Measurements from ENCODE around the gene NAAA. TPM values are rescaled to one million over a fixed set of nuclear protein-coding genes. Genes with fewer than 3 reads are reported as not detected.

The NAAA gene
- total and polyA plus RNA-seq, 2 of the 13 experiments (the other 11 are each of a cell fraction or from before 2014, with no cell fraction given): 22.4 to 24.6 TPM

DNA sequence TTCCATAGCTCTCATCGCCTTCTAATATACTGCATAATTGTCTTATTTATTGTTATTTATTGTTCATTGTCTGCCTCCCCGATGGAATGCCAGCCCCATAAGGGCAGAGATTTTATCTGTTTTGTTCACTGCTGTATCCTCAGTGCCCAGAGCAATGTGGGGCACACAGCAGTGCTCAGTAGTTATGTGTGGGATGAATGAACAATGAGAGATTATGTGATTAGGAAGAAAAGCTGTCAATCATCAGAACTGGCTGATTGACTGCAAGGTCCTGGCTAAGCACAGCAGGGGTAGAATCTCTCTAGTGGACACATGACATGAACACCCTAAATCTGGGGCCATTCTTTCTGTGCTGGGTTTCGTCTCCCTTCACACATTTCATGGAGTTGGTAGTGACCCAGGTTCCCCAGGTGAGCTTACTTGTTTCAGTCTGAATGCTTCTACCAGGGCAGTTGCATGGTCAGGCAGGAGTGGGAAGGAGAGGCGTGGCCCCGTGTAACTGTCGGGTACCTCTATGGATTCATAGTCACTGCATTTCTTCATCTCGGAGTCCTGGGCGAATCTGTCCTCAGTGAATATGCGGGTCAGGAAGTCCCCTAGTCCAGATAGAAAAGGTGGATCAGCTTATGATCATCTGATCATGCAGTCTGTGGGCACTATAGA lies 51.1 kb downstream of the NAAA start (continued):
- TF ChIP-seq KLF16 (CRISPR knock-in tag; IDR thresholded peaks at IDR 0.05) (no peak), ZNF776 (CRISPR knock-in tag; IDR thresholded peaks at IDR 0.05) (no peak), DNMT1 (CRISPR knock-in tag; IDR thresholded peaks at IDR 0.05) (no peak), ASH2L (IDR thresholded peaks at IDR 0.05; ENCODE audit: insufficient read length, low read depth, low read length) (no peak), ZNF282 (IDR thresholded peaks at IDR 0.05; ENCODE audit: partially characterized antibody) (no peak)

DNA sequence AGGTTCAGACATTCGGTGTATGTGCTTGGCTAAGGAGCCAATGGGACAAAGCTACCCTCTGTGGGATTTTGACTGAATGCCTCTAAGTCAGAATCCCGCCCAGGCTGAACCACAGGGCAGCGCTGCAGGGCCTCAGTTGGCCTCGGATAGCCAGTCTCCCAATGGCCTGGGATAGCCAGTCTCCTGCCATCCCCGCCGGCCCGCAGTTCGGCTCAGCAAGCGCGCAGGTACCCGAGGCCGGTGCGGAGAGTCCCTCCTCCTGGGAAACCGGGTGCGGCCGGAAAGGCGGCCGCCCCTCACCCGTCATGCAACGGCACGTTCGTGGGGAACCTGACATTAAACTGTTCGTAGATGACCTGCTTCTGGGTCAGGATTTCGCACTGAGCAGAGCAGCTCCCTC lies 54.7 kb downstream of the NAAA start:
- FAIRE-seq (no peak), DNase-seq (ENCODE audit: low spot score) (no peak), ATAC-seq (no peak)
- POLR2A ChIA-PET: no interaction called here
- no peaks in the 10 kb centered on the region for H3K9me3 ChIP-seq (ENCODE audit: low read length)
- WGBS (ENCODE audit: low lambda C conversion rate): 66% methylated on average over 12 of the region's 24 CpGs
- H4K20me1 ChIP-seq (ENCODE audit: insufficient read depth, low read length): no peaks in the 10 kb centered on the region
- H3K36me3 ChIP-seq (replicated peaks in 1 of 2; ENCODE audit: control insufficient read depth in 1 of 2, insufficient read depth in 2 of 2, low read length in 2 of 2): no peaks in the 10 kb centered on the region
- intact Hi-C loops (cut with micrococcal nuclease; ENCODE audit: unreplicated experiment): no loop called here
- no peaks in the 10 kb centered on the region for H3K4me1 ChIP-seq (ENCODE audit: insufficient read depth, low read length)
- CTCF ChIA-PET (ENCODE audit: low intra/inter-chr PET ratio, low total read pairs): no interaction called here
- H3K4me2 ChIP-seq (ENCODE audit: low read depth, low read length): no peak overlapping the region
- H3K27ac ChIP-seq (ENCODE audit: extremely low read length, insufficient read depth, low read length): no peak overlapping the region
- in situ Hi-C loops (cut with HindIII; ENCODE audit: extremely low pct_ligation_motif_present, low pct_unique_long_range_greater_than_20kb): no loop called here
- no peak for TF ChIP-seq ZNF124 (CRISPR knock-in tag; IDR thresholded peaks at IDR 0.05)
- no peak for TF ChIP-seq ZNF660 (CRISPR knock-in tag; IDR thresholded peaks at IDR 0.05; ENCODE audit: borderline replicate concordance, low read depth)
- TF ChIP-seq ZNF777 (CRISPR knock-in tag; IDR thresholded peaks at IDR 0.05): no peak
- no peak for TF ChIP-seq ZNF747 (CRISPR knock-in tag; IDR thresholded peaks at IDR 0.05; ENCODE audit: borderline replicate concordance)
- no peak for TF ChIP-seq SOX6 (IDR thresholded peaks at IDR 0.05)
- TF ChIP-seq SOX6 (CRISPR knock-in tag; IDR thresholded peaks at IDR 0.05): no peak
- TF ChIP-seq ISL2 (CRISPR knock-in tag; IDR thresholded peaks at IDR 0.05): no peak
- TF ChIP-seq CEBPG (CRISPR knock-in tag; IDR thresholded peaks at IDR 0.05): no peak
- no peak for TF ChIP-seq CCDC6 (CRISPR knock-in tag; IDR thresholded peaks at IDR 0.05)
- no peak for TF ChIP-seq SOX5 (CRISPR knock-in tag; IDR thresholded peaks at IDR 0.05; ENCODE audit: borderline replicate concordance)
- no peak for TF ChIP-seq FOSL2 (CRISPR knock-in tag; IDR thresholded peaks at IDR 0.05)
- no peak for TF ChIP-seq MATR3 (CRISPR knock-in tag; IDR thresholded peaks at IDR 0.05)
- TF ChIP-seq FIP1L1 (IDR thresholded peaks at IDR 0.05; ENCODE audit: borderline replicate concordance, insufficient read depth, low read depth, low read length): no peak
- no peak for TF ChIP-seq ZFP82 (CRISPR knock-in tag; IDR thresholded peaks at IDR 0.05; ENCODE audit: borderline replicate concordance)
- no peak for TF ChIP-seq PCBP1 (IDR thresholded peaks at IDR 0.05; ENCODE audit: borderline replicate concordance, low read depth, low read length)
- H3K4me3 ChIP-seq (replicated peaks in 1 of 3; ENCODE audit: insufficient read depth in 1 of 3, low read depth in 2 of 3, low read length in 3 of 3): no peak overlapping the region
- H2AFZ ChIP-seq (ENCODE audit: low read length): no peak overlapping the region
- H3K9ac ChIP-seq (ENCODE audit: insufficient read depth, low read depth, low read length): no peak overlapping the region
- H3K27me3 ChIP-seq (ENCODE audit: control insufficient read depth in 1 of 2, insufficient read depth in 2 of 2, low read length in 2 of 2): peaks cover 1 to 11% of the 10 kb centered on the region in 2 experiments; a peak in 1 of 5 replicates
- BruUV-seq (replicated peaks): no TSS peak
- H3K79me2 ChIP-seq (ENCODE audit: insufficient read depth, low read length): no peaks in the 10 kb centered on the region

Measured in HepG2 (cell line).